IPS DF 6.9 (cell line): ENCODE measurements around the gene TP53BP2.
"Not testable (repeated sequence)": the region's sequence is repeated elsewhere in the genome, so short reads cannot be mapped to it uniquely, and the experiment has no call there.

Experiments
- DNase-seq: peaks from one replicate; pipeline ENCODE4 v3.0.0-alpha.2; 2013; ENCODE audit warnings: low read depth, low spot score
- H3K27ac ChIP-seq: one replicate; pipeline ENCODE4 v1.5.1; 2013; ENCODE audit warnings: low read length, control low read depth
- H3K27me3 ChIP-seq: 2 replicates; pipeline ENCODE4 v1.6.1; 2013; ENCODE audit warnings: mild to moderate bottlenecking, low read length; ENCODE audit not compliant: control insufficient read depth, insufficient read depth
- H3K36me3 ChIP-seq: 2 replicates; pipeline ENCODE4 v1.6.1; 2013; ENCODE audit warnings: low read length; ENCODE audit not compliant: control insufficient read depth, insufficient read depth
- H3K4me1 ChIP-seq: 2 replicates; pipeline ENCODE4 v1.6.1; 2013; ENCODE audit warnings: low read length; ENCODE audit not compliant: control insufficient read depth, insufficient read depth
- H3K4me3 ChIP-seq: 2 replicates; pipeline ENCODE4 v1.5.1; 2013; ENCODE audit warnings: mild to moderate bottlenecking, low read length
- H3K9me3 ChIP-seq: 2 replicates; pipeline ENCODE4 v1.6.1; 2013; ENCODE audit warnings: low read length, inconsistent platforms; ENCODE audit not compliant: control insufficient read depth, insufficient read depth
- WGBS: extraction: QIAGEN DNeasy Blood & Tissue Kit; methylation state at CpG from one replicate; pipeline ENCODE4 v1.1.7; 2013; ENCODE audit warnings: mixed read lengths, missing lambda C conversion rate; ENCODE audit not compliant: insufficient read length, insufficient coverage; 5-methylcytosine and 5-hydroxymethylcytosine counted together

TP53BP2 gene

DNA sequence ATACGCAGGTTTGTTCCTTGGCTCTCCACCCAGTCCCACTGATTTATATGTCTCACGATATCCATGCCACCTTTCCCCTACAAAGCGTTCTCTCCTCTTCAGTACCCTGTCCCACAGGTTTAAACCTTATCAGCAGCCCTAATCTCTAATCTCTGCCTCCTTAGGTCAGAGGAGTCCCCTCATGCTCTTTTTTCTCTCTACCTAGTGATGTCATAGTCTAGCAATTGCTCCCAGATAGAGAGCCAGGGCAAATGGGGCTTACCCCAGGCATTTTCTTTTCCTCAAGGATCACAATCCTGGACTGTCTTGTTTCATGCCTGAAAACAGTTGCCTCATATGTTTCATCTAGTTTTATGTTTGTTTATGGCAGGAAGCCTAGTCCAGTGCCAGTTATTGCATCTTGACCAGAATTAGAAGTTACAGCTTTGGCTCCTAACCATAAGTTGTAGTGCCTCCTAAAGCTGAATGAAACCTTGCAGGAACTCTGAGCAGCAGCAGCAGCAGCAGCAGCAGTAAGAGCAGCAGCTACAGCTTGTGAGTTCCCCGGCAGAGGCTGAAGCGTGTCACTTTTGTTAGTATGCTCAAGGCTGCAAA is 26.7 kb upstream of the TP53BP2 start:
- Histone ChIP-seq H3K27ac (no peak overlapping the region), H3K27me3 (no peaks in the 10 kb centered on the region), H3K4me1 (peaks cover 5% of the 10 kb centered on the region; the same call in 1 of the 2 replicates), H3K36me3 (no peaks in the 10 kb centered on the region), H3K4me3 (no peak overlapping the region), H3K9me3 (no peaks in the 10 kb centered on the region; the same call in 1 of the 2 replicates)
- DNase-seq, result no peak
- WGBS, result no CpG with 5 or more reads among the region's 5 CpGs

DNA sequence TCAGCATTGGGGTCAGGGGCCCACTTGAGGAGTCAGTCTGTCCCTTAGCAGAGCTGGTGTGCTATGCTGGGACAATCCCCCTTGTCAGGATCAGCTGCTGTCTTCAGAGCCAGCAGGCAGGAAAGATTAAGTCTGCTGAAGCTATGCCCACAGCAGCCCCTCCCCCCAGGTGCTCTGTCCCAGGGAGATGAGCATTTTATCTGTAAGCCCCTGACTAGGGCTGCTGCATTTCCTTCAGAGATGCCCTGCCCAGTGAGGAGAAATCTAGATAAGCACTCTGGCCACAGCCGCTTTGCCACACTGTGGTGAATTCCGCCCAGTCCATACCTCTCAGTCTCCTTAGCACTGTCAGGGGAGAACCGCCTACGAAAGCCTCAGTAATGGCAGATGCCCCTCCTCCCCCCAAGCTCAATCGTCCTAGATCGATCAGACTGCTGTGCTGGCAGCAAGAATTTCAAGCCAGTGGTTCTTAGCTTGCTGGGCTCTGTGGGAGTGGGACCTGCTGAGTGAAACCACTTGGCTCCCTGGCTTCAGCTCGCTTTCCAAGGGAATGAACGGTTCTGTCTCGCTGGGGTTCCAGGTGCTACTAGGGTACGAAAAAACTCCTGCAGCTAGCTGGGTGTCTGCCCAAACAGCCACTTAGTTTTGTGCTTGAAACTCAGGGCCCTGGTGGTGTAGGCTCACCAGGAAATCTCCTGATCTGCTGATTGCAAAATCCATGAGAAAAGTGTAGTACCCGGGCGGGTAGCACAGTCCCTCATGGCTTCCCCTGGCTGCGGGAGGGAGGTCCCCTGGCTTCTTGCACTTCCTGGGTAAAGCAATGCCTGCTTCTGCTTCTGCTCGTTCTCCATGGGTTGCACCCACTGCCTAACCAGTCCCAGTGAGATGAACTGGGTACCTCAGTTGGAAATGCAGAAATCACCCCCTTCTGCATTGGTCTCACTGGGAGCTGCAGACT is 25.1 kb upstream of the TP53BP2 start:
- WGBS, result no CpG with 5 or more reads among the region's 14 CpGs
- H3K9me3 ChIP-seq, result no peaks in the 10 kb centered on the region; the same call in 1 of the 2 replicates
- H3K27ac ChIP-seq, result no peak overlapping the region
- peaks cover 5% of the 10 kb centered on the region; the same call in 1 of the 2 replicates for H3K4me1 ChIP-seq
- no peaks in the 10 kb centered on the region for H3K27me3 ChIP-seq
- H3K4me3 ChIP-seq, result no peak overlapping the region
- DNase-seq, result no peak
- no peaks in the 10 kb centered on the region for H3K36me3 ChIP-seq

GRCh38 chr1:223864599-223865368 is 19.0 kb upstream of the TP53BP2 start:
- not testable (repeated sequence) for H3K27ac ChIP-seq, DNase-seq, H3K36me3 ChIP-seq, H3K4me3 ChIP-seq, H3K27me3 ChIP-seq, H3K9me3 ChIP-seq, H3K4me1 ChIP-seq
- no CpG with 5 or more reads among the region's 19 CpGs for WGBS

GRCh38 chr1:223864084-223864483 is 18.3 kb upstream of the TP53BP2 start:
- no peak overlapping the region for H3K4me3 ChIP-seq
- DNase-seq, result no peak
- H3K36me3 ChIP-seq, result no peaks in the 10 kb centered on the region
- H3K4me1 ChIP-seq, result no peaks in the 10 kb centered on the region
- no CpG with 5 or more reads among the region's 17 CpGs for WGBS
- H3K27me3 ChIP-seq, result no peaks in the 10 kb centered on the region
- no peaks in the 10 kb centered on the region for H3K9me3 ChIP-seq
- H3K27ac ChIP-seq, result no peak overlapping the region

DNA sequence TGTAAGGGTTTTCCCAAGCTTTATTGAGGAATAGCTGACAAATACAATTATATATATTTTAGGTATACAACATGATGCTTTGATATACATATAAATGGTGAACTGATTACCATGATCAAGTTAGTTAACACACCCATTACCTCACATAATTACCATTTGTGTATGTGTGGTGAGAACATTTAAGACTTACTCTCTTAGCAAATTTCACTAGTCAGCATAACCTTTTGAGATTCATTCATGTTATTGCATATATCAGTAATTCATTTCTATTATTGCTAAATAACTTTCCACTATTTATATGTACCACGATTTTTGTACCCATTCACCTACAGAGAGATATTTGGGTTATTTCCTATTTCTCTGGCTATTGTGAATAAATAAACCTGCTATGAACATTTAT is 16.2 kb upstream of the TP53BP2 start:
- Histone ChIP-seq H3K36me3 (no peaks in the 10 kb centered on the region), H3K27ac (no peak overlapping the region), H3K4me3 (no peak overlapping the region), H3K4me1 (no peaks in the 10 kb centered on the region), H3K27me3 (no peaks in the 10 kb centered on the region), H3K9me3 (no peaks in the 10 kb centered on the region)
- no peak for DNase-seq
- no CpG with 5 or more reads among the region's 1 CpG for WGBS

DNA sequence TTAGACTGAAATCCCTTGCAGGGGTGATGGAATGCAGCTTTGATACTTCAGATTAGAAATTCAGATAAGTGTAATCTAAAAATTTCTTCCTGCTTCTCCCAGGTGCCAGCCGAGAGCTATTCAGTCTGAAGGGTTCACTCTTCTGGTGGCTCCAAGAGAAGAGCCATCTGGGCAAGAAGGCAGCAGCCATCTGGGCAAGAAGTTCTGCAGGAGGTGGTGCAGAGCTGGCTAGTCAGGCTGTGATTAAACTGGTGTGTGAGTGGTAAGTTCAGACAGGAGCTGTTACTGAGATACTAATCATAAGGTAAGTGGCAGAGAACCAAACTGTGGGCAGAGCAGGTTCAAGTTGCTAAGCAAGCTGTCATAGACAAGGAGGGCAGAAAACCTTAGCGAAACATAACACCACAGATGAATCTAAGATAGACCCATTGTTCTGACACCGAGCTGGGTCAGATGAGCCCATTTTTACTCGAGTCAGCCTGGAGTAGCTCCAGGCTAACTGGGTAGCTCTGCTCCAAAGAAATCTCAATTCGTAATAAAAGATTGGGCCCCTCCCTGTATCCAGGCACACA is 14.4 kb upstream of the TP53BP2 start:
- no CpG with 5 or more reads among the region's 5 CpGs for WGBS
- no peak for DNase-seq
- no peaks in the 10 kb centered on the region for H3K36me3 ChIP-seq
- no peaks in the 10 kb centered on the region for H3K4me1 ChIP-seq
- no peak overlapping the region for H3K4me3 ChIP-seq
- no peaks in the 10 kb centered on the region for H3K27me3 ChIP-seq
- H3K9me3 ChIP-seq, result no peaks in the 10 kb centered on the region
- H3K27ac ChIP-seq, result no peak overlapping the region

- no peaks in the 10 kb centered on the region for H3K4me1 ChIP-seq
- H3K9me3 ChIP-seq, result no peaks in the 10 kb centered on the region
- WGBS, result no CpG with 5 or more reads among the region's 8 CpGs
- H3K36me3 ChIP-seq, result no peaks in the 10 kb centered on the region
- DNase-seq, result no peak
- H3K4me3 ChIP-seq, result no peak overlapping the region
- H3K27ac ChIP-seq, result no peak overlapping the region
- H3K27me3 ChIP-seq, result no peaks in the 10 kb centered on the region
Measured at GRCh38 chr1:223859058-223859457, 13.3 kb upstream of the TP53BP2 start.

DNA sequence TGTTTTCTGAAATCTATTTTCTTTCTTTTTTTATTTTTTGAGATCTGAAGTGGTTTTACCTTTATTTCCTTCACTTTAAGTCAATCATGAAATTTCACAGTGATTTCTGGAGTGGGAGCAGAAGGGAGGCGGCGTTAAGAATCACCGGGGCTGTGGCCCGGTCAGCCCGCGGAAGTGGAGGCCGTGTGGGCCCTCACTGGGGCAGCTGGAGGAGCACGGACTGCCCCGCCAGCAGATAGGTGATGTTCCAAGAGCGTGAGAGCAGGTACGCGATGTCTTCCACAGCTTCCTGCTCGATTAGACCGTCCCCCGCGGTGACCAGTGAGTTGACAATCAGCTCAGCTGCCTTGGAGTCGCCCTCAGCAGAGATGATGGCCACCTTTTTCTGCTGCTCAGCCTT is 10.6 kb upstream of the TP53BP2 start:
- WGBS, result no CpG with 5 or more reads among the region's 17 CpGs

DNA sequence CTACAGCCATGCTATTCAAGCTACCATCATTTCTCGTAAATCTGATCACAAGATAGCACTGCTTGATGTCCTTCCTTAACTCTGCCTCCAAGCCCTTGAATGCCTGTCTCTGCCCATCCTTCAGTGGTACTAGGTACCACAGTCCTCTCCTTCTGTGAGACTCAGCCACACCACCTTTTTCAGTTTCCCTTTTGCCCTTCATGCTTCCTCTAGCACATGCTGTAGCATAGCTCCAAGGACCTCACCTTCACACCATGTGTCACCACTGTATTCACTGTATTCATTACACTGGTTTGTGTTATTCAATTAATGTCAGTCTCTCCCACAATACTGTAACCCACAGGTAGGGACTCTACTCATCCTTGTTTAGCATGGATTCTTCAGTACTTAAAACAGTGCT is 8.0 kb upstream of the TP53BP2 start:
- WGBS, result no CpG with 5 or more reads among the region's 1 CpG
- no peaks in the 10 kb centered on the region for H3K9me3 ChIP-seq
- H3K4me1 ChIP-seq, result no peaks in the 10 kb centered on the region
- H3K36me3 ChIP-seq, result no peaks in the 10 kb centered on the region
- no peaks in the 10 kb centered on the region for H3K27me3 ChIP-seq
- H3K27ac ChIP-seq, result no peak overlapping the region
- no peak for DNase-seq
- H3K4me3 ChIP-seq, result no peak overlapping the region

More for the DNA sequence above, 10.6 kb upstream of the TP53BP2 start:
- DNase-seq, result no peak
- Histone ChIP-seq H3K36me3 (no peaks in the 10 kb centered on the region), H3K4me3 (no peak overlapping the region), H3K27ac (no peak overlapping the region), H3K4me1 (no peaks in the 10 kb centered on the region), H3K9me3 (no peaks in the 10 kb centered on the region), H3K27me3 (no peaks in the 10 kb centered on the region)

- Histone ChIP-seq H3K4me3 (no peak overlapping the region), H3K27ac (no peak overlapping the region), H3K4me1 (no peaks in the 10 kb centered on the region), H3K9me3 (no peaks in the 10 kb centered on the region), H3K36me3 (no peaks in the 10 kb centered on the region), H3K27me3 (no peaks in the 10 kb centered on the region)
- no peak for DNase-seq
Measured at GRCh38 chr1:223853275-223853674, 7.5 kb upstream of the TP53BP2 start.
